Measurements from ENCODE around the gene TNPO3. TPM values are rescaled to one million over a fixed set of nuclear protein-coding genes. Genes with fewer than 3 reads are reported as not detected.

Gene TNPO3
- total and polyA plus RNA-seq, 4 donors: 12.3 to 45.9 (median 25.9) TPM

- H3K4me3 ChIP-seq: no peak overlapping the region
- ATAC-seq (ENCODE audit: insufficient read depth, low FRiP score): no peak
- TF ChIP-seq, protein P1, sequence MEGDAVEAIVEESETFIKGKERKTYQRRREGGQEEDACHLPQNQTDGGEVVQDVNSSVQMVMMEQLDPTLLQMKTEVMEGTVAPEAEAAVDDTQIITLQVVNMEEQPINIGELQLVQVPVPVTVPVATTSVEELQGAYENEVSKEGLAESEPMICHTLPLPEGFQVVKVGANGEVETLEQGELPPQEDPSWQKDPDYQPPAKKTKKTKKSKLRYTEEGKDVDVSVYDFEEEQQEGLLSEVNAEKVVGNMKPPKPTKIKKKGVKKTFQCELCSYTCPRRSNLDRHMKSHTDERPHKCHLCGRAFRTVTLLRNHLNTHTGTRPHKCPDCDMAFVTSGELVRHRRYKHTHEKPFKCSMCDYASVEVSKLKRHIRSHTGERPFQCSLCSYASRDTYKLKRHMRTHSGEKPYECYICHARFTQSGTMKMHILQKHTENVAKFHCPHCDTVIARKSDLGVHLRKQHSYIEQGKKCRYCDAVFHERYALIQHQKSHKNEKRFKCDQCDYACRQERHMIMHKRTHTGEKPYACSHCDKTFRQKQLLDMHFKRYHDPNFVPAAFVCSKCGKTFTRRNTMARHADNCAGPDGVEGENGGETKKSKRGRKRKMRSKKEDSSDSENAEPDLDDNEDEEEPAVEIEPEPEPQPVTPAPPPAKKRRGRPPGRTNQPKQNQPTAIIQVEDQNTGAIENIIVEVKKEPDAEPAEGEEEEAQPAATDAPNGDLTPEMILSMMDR (IDR thresholded peaks at IDR 0.05; ENCODE audit: control extremely low read depth, extremely low read depth): no peak
- no peaks in the 10 kb centered on the region for H3K36me3 ChIP-seq (ENCODE audit: control insufficient read depth in 4 of 4, insufficient read depth in 4 of 4, low read length in 4 of 4)
- H3K27me3 ChIP-seq (ENCODE audit: control insufficient read depth in 3 of 3, insufficient read depth in 3 of 3, low read length in 2 of 3): peaks cover 0 to 8% (median 0%) of the 10 kb centered on the region in 3 donors
- no peak overlapping the region for H3K27ac ChIP-seq (ENCODE audit: low read depth in 1 of 2, low read length in 1 of 2)
- no peak overlapping the region for H3K9ac ChIP-seq (ENCODE audit: insufficient read depth in 1 of 2, low read length in 2 of 2)
- 87 to 90% methylated on average over 5 of the region's 5 CpGs for WGBS, 2 donors
- H3K4me1 ChIP-seq (ENCODE audit: control insufficient read depth in 5 of 5, insufficient read depth in 5 of 5, low read length in 5 of 5): peaks cover 0 to 2% (median 0%) of the 10 kb centered on the region in 5 donors
- no peak for DNase-seq
- no peaks in the 10 kb centered on the region for H3K9me3 ChIP-seq (ENCODE audit: control insufficient read depth in 4 of 4, insufficient read depth in 3 of 4, low read length in 3 of 4)
These were observed 39.6 kb upstream of the TNPO3 start for GRCh38 chr7:129094501-129094900.

- Histone ChIP-seq H3K9ac (ENCODE audit: insufficient read depth in 1 of 2, low read length in 2 of 2) (no peak overlapping the region), H3K36me3 (ENCODE audit: control insufficient read depth in 4 of 4, insufficient read depth in 4 of 4, low read length in 4 of 4) (no peaks in the 10 kb centered on the region), H3K9me3 (ENCODE audit: control insufficient read depth in 4 of 4, insufficient read depth in 3 of 4, low read length in 3 of 4) (no peaks in the 10 kb centered on the region), H3K4me3 (no peak overlapping the region), H3K27me3 (ENCODE audit: control insufficient read depth in 3 of 3, insufficient read depth in 3 of 3, low read length in 2 of 3) (peaks cover 0 to 10% (median 0%) of the 10 kb centered on the region in 3 donors), H3K27ac (ENCODE audit: low read depth in 1 of 2, low read length in 1 of 2) (no peak overlapping the region), H3K4me1 (ENCODE audit: control insufficient read depth in 5 of 5, insufficient read depth in 5 of 5, low read length in 5 of 5) (peaks cover 0 to 2% (median 0%) of the 10 kb centered on the region in 5 donors)
- 74 to 80% methylated on average over 1 of the region's 1 CpG for WGBS, 2 donors
- TF ChIP-seq, protein P1 (IDR thresholded peaks at IDR 0.05; ENCODE audit: control extremely low read depth, extremely low read depth): no peak
- ATAC-seq (ENCODE audit: insufficient read depth, low FRiP score) (no peak), DNase-seq (no peak)
These were observed 39.1 kb upstream of the TNPO3 start for GRCh38 chr7:129093867-129094456.

DNA sequence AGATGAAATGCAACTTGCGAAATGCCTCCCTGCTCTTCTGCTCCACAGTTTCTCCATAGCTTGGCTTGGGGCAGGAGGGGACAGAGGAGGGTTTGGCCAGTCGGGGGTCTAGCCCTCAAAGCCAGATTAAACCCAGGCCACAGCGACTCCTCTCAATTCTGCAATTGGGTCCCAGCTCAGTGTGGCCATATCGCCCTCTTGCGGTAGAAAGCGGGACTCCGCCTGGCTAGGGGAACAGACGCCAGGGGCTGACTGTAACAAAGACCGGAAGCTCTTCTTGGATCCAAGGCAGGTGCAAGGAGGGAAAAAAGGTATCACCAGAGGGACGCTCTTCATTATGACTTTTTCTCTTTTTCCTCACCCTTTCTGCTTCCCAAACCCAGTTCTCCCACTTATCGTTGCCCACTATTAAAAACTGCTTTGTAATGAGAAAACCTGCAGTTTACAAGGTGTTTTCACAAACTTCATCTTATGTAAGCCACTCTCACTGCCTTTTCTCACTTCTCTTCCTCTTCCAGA lies 36.6 kb upstream of the TNPO3 start:
- Histone ChIP-seq H3K9ac (ENCODE audit: insufficient read depth in 1 of 2, low read length in 2 of 2) (no peak overlapping the region), H3K4me1 (ENCODE audit: control insufficient read depth in 5 of 5, insufficient read depth in 5 of 5, low read length in 5 of 5) (peaks cover 0 to 2% (median 0%) of the 10 kb centered on the region in 5 donors), H3K27me3 (ENCODE audit: control insufficient read depth in 3 of 3, insufficient read depth in 3 of 3, low read length in 2 of 3) (peaks cover 0 to 11% (median 0%) of the 10 kb centered on the region in 3 donors), H3K27ac (ENCODE audit: low read depth in 1 of 2, low read length in 1 of 2) (no peak overlapping the region), H3K9me3 (ENCODE audit: control insufficient read depth in 4 of 4, insufficient read depth in 3 of 4, low read length in 3 of 4) (no peaks in the 10 kb centered on the region), H3K36me3 (ENCODE audit: control insufficient read depth in 4 of 4, insufficient read depth in 4 of 4, low read length in 4 of 4) (no peaks in the 10 kb centered on the region), H3K4me3 (no peak overlapping the region)
- ATAC-seq (ENCODE audit: insufficient read depth, low FRiP score): peak; percentile 97
- WGBS, 2 donors: 4 to 6% methylated on average over 11 of the region's 11 CpGs
- TF ChIP-seq, protein P1 (IDR thresholded peaks at IDR 0.05; ENCODE audit: control extremely low read depth, extremely low read depth): peak; percentile 86
- DNase-seq: peak; percentile 77 to 85 (median 80)
